IPS-15b (cell line): Measurements from ENCODE around the gene CANT1.

Experiments used
- H3K27me3 ChIP-seq: one replicate; pipeline ENCODE4 v1.6.1; 2013; ENCODE audit warnings: low read length; ENCODE audit not compliant: control insufficient read depth, insufficient read depth
- H3K36me3 ChIP-seq: one replicate; pipeline ENCODE4 v1.6.1; 2013; ENCODE audit warnings: low read length; ENCODE audit not compliant: control insufficient read depth, insufficient read depth
- H3K4me1 ChIP-seq: one replicate; pipeline ENCODE4 v1.6.1; 2013; ENCODE audit warnings: mild to moderate bottlenecking, low read length; ENCODE audit not compliant: control insufficient read depth, insufficient read depth
- H3K4me3 ChIP-seq: one replicate; pipeline ENCODE4 v1.5.1; 2013; ENCODE audit warnings: low read depth, low read length
- H3K9ac ChIP-seq: one replicate; pipeline ENCODE4 v1.6.1; 2013; ENCODE audit warnings: low read depth, mild to moderate bottlenecking, low read length
- H3K9me3 ChIP-seq: one replicate; pipeline ENCODE4 v1.6.1; 2013; ENCODE audit warnings: mild to moderate bottlenecking, low read length; ENCODE audit not compliant: control insufficient read depth, insufficient read depth

CANT1 gene

GRCh38 chr17:79001190-79002020 is 8.2 kb downstream of the CANT1 start:
- H3K4me3 ChIP-seq, result no peak overlapping the region
- peaks cover 28% of the 10 kb centered on the region for H3K27me3 ChIP-seq
- peaks cover 8% of the 10 kb centered on the region for H3K36me3 ChIP-seq
- H3K9me3 ChIP-seq, result no peaks in the 10 kb centered on the region
- H3K4me1 ChIP-seq, result no peaks in the 10 kb centered on the region
- no peak overlapping the region for H3K9ac ChIP-seq

- Histone ChIP-seq H3K9ac (no peak overlapping the region), H3K4me3 (no peak overlapping the region), H3K36me3 (peaks cover 14% of the 10 kb centered on the region), H3K9me3 (no peaks in the 10 kb centered on the region), H3K27me3 (peaks cover 20% of the 10 kb centered on the region), H3K4me1 (no peaks in the 10 kb centered on the region)
Observed at GRCh38 chr17:79000396-79001189, 9.0 kb downstream of the CANT1 start.

DNA sequence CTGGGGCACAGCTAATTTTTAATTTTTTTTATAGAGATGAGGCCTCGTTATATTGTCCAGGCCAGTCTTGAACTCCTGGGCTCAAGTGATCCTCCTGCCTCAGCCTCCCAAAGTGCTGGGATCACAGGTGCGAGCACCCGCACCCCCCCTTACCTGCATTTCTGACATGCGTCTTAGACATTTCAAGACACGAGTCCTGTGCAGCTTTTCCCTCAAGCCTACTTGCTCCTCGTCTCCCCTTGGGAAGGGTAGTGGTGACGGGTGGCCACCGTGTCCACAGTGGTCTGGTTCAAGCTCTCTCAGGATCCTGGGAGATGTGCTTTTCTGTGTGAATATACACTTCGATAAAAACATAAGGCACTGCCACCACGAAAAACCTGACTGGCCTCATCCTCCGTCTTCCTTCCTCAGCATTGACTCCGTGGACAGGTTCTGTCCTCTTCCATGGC is 9.6 kb downstream of the CANT1 start:
- H3K36me3 ChIP-seq, result peaks cover 18% of the 10 kb centered on the region
- H3K9me3 ChIP-seq, result no peaks in the 10 kb centered on the region
- H3K9ac ChIP-seq, result no peak overlapping the region
- no peak overlapping the region for H3K4me3 ChIP-seq
- peaks cover 17% of the 10 kb centered on the region for H3K27me3 ChIP-seq
- no peaks in the 10 kb centered on the region for H3K4me1 ChIP-seq

DNA sequence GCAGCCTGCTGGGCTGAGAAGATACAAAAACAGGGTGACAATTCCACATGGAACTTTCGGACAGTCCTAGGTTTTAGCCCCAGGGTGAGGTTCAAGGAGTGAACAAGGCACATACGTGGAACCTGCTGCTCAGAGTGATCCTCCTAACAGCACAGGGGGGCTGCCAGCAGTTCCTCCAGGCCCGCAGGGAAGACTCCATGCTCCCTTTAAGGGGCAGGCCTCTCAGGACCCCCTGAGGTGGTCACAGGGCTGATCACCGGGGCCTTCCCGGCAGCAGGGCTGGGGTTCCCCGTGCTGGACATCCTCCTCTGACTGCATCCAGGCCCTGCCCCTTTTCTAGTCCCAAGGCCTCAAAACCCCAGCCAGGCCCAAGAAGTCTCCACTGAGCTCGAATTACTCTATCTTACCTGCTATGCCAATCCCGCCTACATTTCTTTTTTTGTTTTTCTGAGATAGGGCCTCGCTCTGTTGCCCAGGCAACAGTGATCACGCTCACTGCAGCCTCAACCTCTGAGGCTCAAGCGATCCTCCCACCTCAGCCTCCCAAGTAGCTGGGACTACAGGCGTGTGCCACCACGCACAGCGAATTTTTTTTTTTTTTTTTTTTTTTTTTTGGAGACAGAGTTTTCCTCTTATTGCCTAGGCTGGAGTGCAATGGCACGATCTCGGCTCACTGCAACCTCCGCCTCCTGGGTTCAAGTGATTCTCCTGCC is 10.4 kb downstream of the CANT1 start:
- Histone ChIP-seq H3K4me3 (no peak overlapping the region), H3K36me3 (peaks cover 18% of the 10 kb centered on the region), H3K9ac (no peak overlapping the region), H3K4me1 (no peaks in the 10 kb centered on the region), H3K27me3 (peaks cover 17% of the 10 kb centered on the region), H3K9me3 (no peaks in the 10 kb centered on the region)

DNA sequence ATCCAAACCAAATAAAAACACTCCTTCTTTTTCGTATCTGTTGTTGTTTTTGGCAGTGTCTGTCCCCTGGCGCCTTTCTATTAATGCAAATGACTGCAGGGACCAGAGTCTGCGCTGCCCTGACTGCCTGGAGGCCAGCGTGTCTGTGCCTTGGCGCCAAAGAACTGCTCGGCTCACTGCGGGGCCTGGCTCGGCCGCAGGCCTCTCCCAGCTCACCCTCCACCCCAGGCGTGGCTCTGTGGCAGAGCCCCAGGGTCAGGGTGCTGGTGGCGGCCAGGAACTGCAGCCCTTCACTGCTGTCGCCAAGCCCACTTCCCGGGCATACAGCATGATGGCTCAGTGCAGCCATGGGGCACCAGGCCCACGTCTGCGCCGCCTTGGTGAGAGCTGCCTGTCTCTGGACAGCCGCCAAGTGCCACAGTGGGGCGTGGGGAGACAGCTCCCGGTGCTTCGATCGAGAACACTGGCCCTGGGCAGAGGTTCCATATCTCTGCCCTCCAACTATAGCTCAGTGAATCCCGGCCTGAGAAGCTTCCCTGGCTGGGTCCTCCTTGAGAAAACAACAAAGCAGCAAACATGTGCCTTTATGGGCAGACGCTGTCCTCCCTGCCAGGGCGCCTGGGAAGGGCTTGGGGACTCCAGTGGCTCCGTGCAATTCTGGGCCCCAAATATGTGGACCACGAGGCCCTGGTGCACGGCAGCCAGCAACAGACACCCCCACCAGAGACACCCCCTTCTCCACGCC is 11.1 kb downstream of the CANT1 start:
- peaks cover 18% of the 10 kb centered on the region for H3K36me3 ChIP-seq
- no peak overlapping the region for H3K4me3 ChIP-seq
- H3K9me3 ChIP-seq, result no peaks in the 10 kb centered on the region
- H3K4me1 ChIP-seq, result no peaks in the 10 kb centered on the region
- H3K27me3 ChIP-seq, result peaks cover 17% of the 10 kb centered on the region
- no peak overlapping the region for H3K9ac ChIP-seq

DNA sequence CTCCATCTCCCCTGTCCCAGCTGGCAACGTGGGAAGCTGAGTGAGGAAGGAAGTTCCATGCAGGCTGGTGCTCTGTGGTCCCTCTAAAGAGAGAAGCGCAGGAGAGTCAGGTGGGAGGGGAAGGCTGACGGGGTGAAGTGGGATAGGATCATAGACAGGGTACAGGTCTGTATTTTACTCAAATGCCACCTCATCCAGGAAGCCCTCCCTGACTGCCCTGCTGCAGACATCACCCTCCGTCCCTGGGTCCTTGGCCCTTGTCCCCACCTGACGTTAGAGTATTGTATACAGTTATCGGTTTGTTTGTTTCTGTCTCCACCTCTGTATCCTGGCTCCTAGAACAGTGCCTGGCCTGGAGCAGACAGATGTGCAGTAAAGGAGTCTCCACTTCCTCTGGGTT is 11.7 kb downstream of the CANT1 start:
- Histone ChIP-seq H3K9ac (no peak overlapping the region), H3K9me3 (no peaks in the 10 kb centered on the region), H3K4me3 (no peak overlapping the region), H3K27me3 (peaks cover 13% of the 10 kb centered on the region), H3K36me3 (peaks cover 18% of the 10 kb centered on the region), H3K4me1 (no peaks in the 10 kb centered on the region)

DNA sequence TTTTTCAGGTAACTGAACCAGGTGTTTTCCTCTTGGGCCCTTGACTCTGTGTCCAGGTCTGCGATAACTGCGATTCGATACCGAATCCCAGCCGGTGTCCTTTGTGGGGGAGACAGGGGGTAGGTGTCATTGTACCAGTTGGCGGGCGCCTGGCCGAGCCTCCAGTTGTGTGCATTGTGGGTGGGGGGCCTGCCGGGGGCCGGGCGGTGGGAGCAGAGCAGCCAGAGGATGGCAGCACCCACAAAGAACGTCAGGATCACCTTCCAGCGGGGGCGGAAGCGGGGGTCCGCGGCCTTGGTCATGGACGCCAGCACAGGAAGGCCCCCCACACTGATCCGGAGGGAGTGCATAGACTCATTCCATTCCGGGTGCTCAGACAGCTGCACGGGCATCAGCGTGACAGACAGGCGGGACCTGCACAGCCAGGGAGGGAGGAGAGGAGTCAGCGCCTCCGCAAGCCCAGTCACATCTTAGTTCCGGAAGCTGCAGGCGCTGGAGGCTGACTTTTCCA is 12.3 kb downstream of the CANT1 start:
- Histone ChIP-seq H3K36me3 (peaks cover 18% of the 10 kb centered on the region), H3K9me3 (no peaks in the 10 kb centered on the region), H3K4me1 (no peaks in the 10 kb centered on the region), H3K9ac (no peak overlapping the region), H3K27me3 (peaks cover 7% of the 10 kb centered on the region), H3K4me3 (no peak overlapping the region)

DNA sequence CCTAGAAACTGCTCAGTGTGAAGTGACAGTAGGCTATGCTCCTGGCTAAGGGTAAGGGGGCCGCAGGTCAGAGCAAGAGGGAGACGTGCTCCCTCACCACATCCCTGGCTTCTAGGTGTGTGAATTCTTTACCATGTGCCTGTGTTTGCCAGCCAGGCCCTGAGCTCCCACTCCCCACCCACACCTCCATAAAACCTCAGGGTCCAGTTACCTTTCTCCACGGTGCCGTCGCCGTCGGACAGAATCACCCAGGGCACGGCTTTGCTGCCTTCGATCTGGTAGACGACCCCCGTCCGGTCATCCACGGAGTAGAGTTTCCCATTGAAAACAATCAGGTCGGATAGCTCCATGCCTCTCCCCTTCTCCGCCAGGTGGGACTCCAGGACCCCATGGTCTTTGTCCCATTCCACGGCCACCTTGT is 12.8 kb downstream of the CANT1 start:
- Histone ChIP-seq H3K9ac (no peak overlapping the region), H3K27me3 (peaks cover 2% of the 10 kb centered on the region), H3K4me1 (no peaks in the 10 kb centered on the region), H3K9me3 (no peaks in the 10 kb centered on the region), H3K36me3 (peaks cover 18% of the 10 kb centered on the region), H3K4me3 (no peak overlapping the region)

DNA sequence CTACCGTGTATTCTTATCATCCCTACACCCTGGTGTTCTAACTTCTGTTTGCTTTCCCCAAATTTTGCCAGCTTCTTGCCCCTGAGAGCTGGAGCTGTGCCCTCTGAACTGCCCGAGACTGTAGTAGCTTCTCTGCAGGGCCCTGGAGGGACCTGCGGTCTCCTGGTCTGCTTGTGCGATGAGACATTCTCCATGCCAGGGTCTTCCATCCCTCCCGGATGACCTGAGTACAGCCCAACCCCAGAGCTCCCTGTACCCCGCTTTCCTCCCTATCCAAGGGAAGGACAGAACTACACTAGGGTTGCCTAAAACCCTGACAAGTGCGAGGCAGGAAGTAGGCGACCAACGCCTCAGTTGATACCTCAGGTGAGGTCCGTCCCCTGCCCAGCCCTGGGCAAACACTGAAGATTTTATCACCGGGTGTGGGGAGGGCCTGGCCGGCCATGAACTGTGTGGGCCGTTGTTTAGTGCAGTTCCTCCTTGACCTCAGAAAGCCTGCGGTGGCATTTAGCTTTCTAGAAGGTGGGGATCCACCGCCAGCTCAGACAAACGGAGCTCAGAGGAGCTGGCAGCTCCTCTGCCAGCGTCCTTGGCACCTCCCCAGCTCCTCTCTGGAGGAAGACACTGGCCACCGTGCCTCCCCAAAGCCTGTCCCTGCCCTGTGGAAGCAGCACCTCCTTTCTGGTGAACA is 13.7 kb downstream of the CANT1 start:
- no peaks in the 10 kb centered on the region for H3K9me3 ChIP-seq
- no peaks in the 10 kb centered on the region for H3K4me1 ChIP-seq
- peaks cover 18% of the 10 kb centered on the region for H3K36me3 ChIP-seq
- H3K27me3 ChIP-seq, result no peaks in the 10 kb centered on the region
- no peak overlapping the region for H3K9ac ChIP-seq
- H3K4me3 ChIP-seq, result no peak overlapping the region

GRCh38 chr17:78995022-78995760 is 14.4 kb downstream of the CANT1 start:
- Histone ChIP-seq H3K36me3 (peaks cover 22% of the 10 kb centered on the region), H3K9me3 (no peaks in the 10 kb centered on the region), H3K4me1 (no peaks in the 10 kb centered on the region), H3K9ac (no peak overlapping the region), H3K4me3 (no peak overlapping the region), H3K27me3 (no peaks in the 10 kb centered on the region)
